Adrenal gland (tissue), 12 donors: ENCODE measurements around the gene MALRD1. TPM values are rescaled to one million over a fixed set of nuclear protein-coding genes. Genes with fewer than 3 reads are reported as not detected.

Experiments used
- DNase-seq, 7 donors: peaks; one replicate each; pipeline ENCODE4 v3.0.0-alpha.2; 2019 to 2020
- H3K27ac ChIP-seq, 5 donors: fragments of 200-600 bp; sonication (generic) in 4 of 5; 1 replicate in 3 of 5; 2 replicates in 2 of 5; pipeline versions ENCODE4 v1.5.1 to v1.8.0; 2016 to 2020; ENCODE audit warnings: mild to moderate bottlenecking in 1 of 5
- H3K27me3 ChIP-seq: fragments of 200-600 bp; 2 replicates; pipeline ENCODE4 v1.8.0; 2021
- H3K36me3 ChIP-seq, 2 donors: fragments of 200-600 bp; replicated peaks in 1 of 2; 1 replicate in 1 of 2; 2 replicates in 1 of 2; pipeline versions ENCODE4 v1.5.1 to v1.8.0; 2018 to 2022
- H3K4me1 ChIP-seq, 2 donors: fragments of 200-600 bp; replicated peaks in 1 of 2; 1 replicate in 1 of 2; 2 replicates in 1 of 2; pipeline versions ENCODE4 v1.5.1 to v1.8.0; 2018 to 2021
- H3K4me3 ChIP-seq, 4 donors: fragments of 200-600 bp; sonication (generic) in 3 of 4; one replicate each; pipeline ENCODE4 v1.5.1; 2016 to 2018
- H3K9me3 ChIP-seq, 3 donors: fragments of 200-600 bp; sonication (generic) in 1 of 3; replicated peaks in 1 of 3; 1 replicate in 2 of 3; 2 replicates in 1 of 3; pipeline versions ENCODE4 v1.5.1 to v1.8.0; 2016 to 2021
- POLR2A ChIP-seq, 2 donors: fragments of 450-650 bp; IDR thresholded peaks; one replicate each; pipeline ENCODE4 v1.6.1; 2017; ENCODE audit warnings: antibody characterized with exemption in 2 of 2, mild to moderate bottlenecking in 2 of 2, moderate library complexity in 1 of 2
- WGBS, 4 donors: extraction: QIAGEN DNeasy Blood & Tissue Kit in 2 of 4; methylation state at CpG; one replicate each; pipeline versions ENCODE4 v1.1.5 to v1.1.7; 2013 to 2017; 5-methylcytosine and 5-hydroxymethylcytosine counted together
- intact Hi-C, 2 donors: fragments of 100-400 bp; cut with DNase I; formaldehyde crosslinking; loops; one replicate each; pipeline versions ENCODE4 v1.14.1 to v1.15.0; 2022 to 2023
- polyA plus RNA-seq, 3 donors: library from polyadenylated mRNA; stranded (reverse); fragments of 200-250 nt in 2 of 3; fragments of 350-450 nt in 1 of 3; fragmentation: Illumina TruSeq in 1 of 3; extraction: RNeasy Lipid Tissue Mini Kit (QIAGEN cat#74804) in 1 of 3; gene quantifications; one replicate each; pipeline ENCODE4 v1.2.3, GENCODE V29; 2013 to 2014
- total RNA-seq, 9 donors: library from RNA; depleted of rRNA in 4 of 9; stranded (reverse); fragments of >200 nt in 4 of 9; fragments of 120-200 nt in 1 of 9; fragmentation: NEBNext Ultra II Directional in 1 of 9; extraction: Animal tissue kit (Norgen Biotek cat#: 25700) in 1 of 9; gene quantifications; one replicate each; pipeline versions ENCODE4 v1.1.0 to v1.2.4, GENCODE V29; 2013 to 2023
- TF ChIP-seq, protein P1 (sequence below), 6 experiments: fragments of 450-650 bp in 4 of 6; fragments of 200-600 bp in 2 of 6; sonication (generic) in 1 of 6; IDR thresholded peaks; 1 replicate in 5 of 6; 2 replicates in 1 of 6; pipeline versions ENCODE4 v1.5.1 to v1.8.0; 2016 to 2021; ENCODE audit warnings: antibody characterized with exemption in 6 of 6, mild to moderate bottlenecking in 2 of 6, moderate library complexity in 1 of 6
- donor health status: healthy with polysubstance abuse.
- donor health status: Bipolar disorder and iron deficiency.
- donor health status: DM: yes; HTN: yes; CAD: no.
- donor health status: DM: no; HTN: no; CAD: no.
- donor health status: DM: no; HTN: no; CAD: no.
- donor health status: DM: yes; HTN: yes; CAD: no.

MALRD1 gene
- total and polyA plus RNA-seq, 12 donors, result 0.48 to 6.2 (median 1.9) TPM

DNA sequence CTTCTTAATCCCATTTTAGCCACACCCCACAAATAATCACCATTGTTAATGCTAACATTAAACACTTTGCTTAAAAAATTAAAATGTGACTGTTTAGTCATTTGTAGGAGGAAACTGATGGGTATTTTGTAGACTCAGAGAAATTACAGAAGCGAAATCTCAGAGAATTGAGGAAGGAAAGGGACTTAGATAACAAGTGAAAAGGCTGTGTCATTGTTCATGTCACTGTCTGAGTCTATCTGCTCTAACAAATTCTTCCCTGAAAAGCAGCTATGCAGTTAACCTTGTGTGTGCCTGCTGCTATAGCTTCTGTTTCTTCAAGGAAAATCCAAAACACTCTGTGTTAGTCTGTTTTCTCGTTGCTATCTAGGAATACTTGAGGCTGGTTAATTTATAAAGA lies 726.7 kb downstream of the MALRD1 start:
- no peak overlapping the region for H3K27ac ChIP-seq
- no peaks in the 10 kb centered on the region for H3K36me3 ChIP-seq
- H3K4me3 ChIP-seq, result no peak overlapping the region
- no peak for DNase-seq
- H3K4me1 ChIP-seq, result no peaks in the 10 kb centered on the region
- no peaks in the 10 kb centered on the region for H3K9me3 ChIP-seq
- 56 to 62% (median 60%) methylated on average over 2 of the region's 2 CpGs for WGBS, 4 donors
- intact Hi-C loops, result no loop called here
- H3K27me3 ChIP-seq, result no peaks in the 10 kb centered on the region
- TF ChIP-seq, protein P1, sequence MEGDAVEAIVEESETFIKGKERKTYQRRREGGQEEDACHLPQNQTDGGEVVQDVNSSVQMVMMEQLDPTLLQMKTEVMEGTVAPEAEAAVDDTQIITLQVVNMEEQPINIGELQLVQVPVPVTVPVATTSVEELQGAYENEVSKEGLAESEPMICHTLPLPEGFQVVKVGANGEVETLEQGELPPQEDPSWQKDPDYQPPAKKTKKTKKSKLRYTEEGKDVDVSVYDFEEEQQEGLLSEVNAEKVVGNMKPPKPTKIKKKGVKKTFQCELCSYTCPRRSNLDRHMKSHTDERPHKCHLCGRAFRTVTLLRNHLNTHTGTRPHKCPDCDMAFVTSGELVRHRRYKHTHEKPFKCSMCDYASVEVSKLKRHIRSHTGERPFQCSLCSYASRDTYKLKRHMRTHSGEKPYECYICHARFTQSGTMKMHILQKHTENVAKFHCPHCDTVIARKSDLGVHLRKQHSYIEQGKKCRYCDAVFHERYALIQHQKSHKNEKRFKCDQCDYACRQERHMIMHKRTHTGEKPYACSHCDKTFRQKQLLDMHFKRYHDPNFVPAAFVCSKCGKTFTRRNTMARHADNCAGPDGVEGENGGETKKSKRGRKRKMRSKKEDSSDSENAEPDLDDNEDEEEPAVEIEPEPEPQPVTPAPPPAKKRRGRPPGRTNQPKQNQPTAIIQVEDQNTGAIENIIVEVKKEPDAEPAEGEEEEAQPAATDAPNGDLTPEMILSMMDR (IDR thresholded peaks at IDR 0.05), result no peak
- no peak for TF ChIP-seq POLR2A (IDR thresholded peaks at IDR 0.05)

DNA sequence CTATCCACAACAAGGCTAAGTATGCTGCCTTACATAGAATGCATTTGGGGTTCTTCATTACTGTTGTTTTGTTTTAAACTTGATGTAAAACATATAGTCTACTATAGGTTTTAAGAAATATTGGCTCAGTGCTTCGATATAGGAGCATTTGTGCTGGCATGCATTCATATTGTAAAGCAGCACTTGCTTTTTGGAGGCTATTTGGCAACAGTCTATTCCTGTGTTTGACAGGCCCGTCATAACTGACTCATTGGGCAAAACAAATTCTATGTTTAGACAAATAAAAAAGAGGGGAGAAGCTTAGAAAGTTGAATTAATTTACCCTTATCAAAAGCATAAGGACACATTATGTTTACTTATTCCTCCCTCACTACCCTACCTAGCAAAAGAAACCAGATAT lies 729.2 kb downstream of the MALRD1 start:
- H3K27me3 ChIP-seq, result no peaks in the 10 kb centered on the region
- intact Hi-C loops, result no loop called here

DNA sequence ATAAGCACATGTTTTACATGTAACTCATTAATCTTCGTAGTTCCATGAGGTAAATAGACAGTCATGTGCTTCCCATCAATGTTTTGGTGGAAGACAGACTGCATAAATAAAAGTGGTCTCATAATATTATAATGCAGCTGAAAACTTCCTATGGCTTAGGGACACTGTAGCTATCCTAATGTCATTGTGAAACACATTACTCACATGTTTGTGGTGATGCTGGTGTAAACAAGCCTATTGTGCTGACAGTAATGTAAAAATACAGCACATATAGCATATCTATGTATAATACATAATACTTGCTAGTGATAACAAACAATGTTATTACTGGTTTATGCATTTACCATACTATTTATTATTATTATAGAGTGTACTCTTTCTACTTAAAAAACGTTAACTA lies 730.4 kb downstream of the MALRD1 start:
- TF ChIP-seq POLR2A (IDR thresholded peaks at IDR 0.05), result no peak
- intact Hi-C loops, result no loop called here
- Histone ChIP-seq H3K36me3 (no peaks in the 10 kb centered on the region), H3K27me3 (no peaks in the 10 kb centered on the region), H3K27ac (no peak overlapping the region), H3K9me3 (no peaks in the 10 kb centered on the region), H3K4me3 (no peak overlapping the region), H3K4me1 (no peaks in the 10 kb centered on the region)
- 71 to 82% (median 79%) methylated on average over 2 of the region's 2 CpGs for WGBS, 4 donors
- DNase-seq, result no peak

More for the DNA sequence above, 729.2 kb downstream of the MALRD1 start:
- no peak for TF ChIP-seq POLR2A (IDR thresholded peaks at IDR 0.05)
- TF ChIP-seq, protein P1 (IDR thresholded peaks at IDR 0.05), result no peak
- no peak overlapping the region for H3K27ac ChIP-seq
- no peak overlapping the region for H3K4me3 ChIP-seq
- no peaks in the 10 kb centered on the region for H3K4me1 ChIP-seq
- WGBS, 4 donors, result 27 to 78% (median 45%) methylated on average over 2 of the region's 2 CpGs
- no peaks in the 10 kb centered on the region for H3K36me3 ChIP-seq
- no peak for DNase-seq
- H3K9me3 ChIP-seq, result no peaks in the 10 kb centered on the region

DNA sequence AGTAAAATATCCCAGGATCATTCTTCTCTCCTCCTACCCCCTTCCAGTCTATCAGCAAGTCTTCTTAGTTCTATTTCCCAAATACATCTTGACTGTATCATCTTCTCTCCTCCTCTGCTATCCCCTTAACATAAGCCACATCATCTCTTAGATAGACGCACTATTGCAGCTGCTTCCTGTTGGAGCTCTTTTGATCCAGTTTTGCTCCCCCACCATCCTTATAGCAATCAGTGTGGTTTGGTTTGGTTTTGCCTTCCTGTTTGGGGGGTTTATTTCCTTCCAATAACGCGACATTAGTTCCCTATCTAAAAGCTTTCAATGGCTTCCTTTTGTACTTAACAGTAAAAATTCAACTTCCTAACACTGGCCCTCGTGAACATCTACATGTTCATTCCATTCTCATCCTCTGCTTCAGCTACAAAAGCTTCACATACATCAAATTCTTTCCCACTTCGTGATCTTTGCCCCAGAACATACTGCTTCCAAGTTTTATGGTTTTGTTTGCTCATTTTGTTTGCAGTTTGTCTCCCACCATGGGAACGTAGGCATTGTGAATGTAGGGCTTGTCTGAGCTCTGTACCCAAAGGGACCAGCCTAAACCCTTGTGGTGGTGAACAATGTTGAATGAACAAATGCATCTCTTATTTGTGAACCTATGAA lies 734.0 kb downstream of the MALRD1 start:
- TF ChIP-seq POLR2A (IDR thresholded peaks at IDR 0.05), result no peak
- TF ChIP-seq, protein P1 (IDR thresholded peaks at IDR 0.05), result no peak
- H3K4me1 ChIP-seq, result no peaks in the 10 kb centered on the region
- H3K27ac ChIP-seq, result no peak overlapping the region
- 70 to 75% (median 71%) methylated on average over 6 of the region's 6 CpGs for WGBS, 4 donors
- no peaks in the 10 kb centered on the region for H3K9me3 ChIP-seq
- intact Hi-C loops, result loop anchor here in 1 of 2 donors (10.0 kb wide), 1 partner anchor 368 kb away; no protein-coding TSS in a partner anchor
- H3K36me3 ChIP-seq, result no peaks in the 10 kb centered on the region
- no peak for DNase-seq
- H3K27me3 ChIP-seq, result no peaks in the 10 kb centered on the region
- no peak overlapping the region for H3K4me3 ChIP-seq

DNA sequence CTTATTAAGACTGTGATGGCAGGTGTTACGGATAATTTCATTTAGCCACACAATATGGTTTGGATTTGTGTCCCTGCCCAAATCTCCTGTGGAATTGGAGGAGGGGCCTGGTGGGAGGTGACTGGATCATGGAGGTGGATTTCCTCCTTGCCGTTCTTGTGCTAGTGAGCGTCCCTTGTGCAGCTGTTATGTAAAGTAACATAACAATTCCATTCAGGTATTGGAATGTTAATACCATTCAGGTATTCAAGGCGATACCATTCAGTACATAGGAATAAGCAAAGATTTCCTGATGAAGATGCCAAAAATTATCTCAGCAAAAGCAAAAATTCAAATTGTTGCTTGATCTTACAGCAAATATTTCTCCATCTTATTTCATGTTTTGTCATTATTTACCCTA lies 735.1 kb downstream of the MALRD1 start:
- H3K27ac ChIP-seq, result no peak overlapping the region
- 91 to 97% (median 95%) methylated on average over 4 of the region's 4 CpGs for WGBS, 4 donors
- TF ChIP-seq POLR2A (IDR thresholded peaks at IDR 0.05), result no peak
- TF ChIP-seq, protein P1 (IDR thresholded peaks at IDR 0.05), result no peak
- no peaks in the 10 kb centered on the region for H3K27me3 ChIP-seq
- no peaks in the 10 kb centered on the region for H3K4me1 ChIP-seq
- DNase-seq, result no peak
- intact Hi-C loops, result loop anchor here in 1 of 2 donors (10.0 kb wide), 1 partner anchor 369 kb away; no protein-coding TSS in a partner anchor
- no peaks in the 10 kb centered on the region for H3K9me3 ChIP-seq
- H3K4me3 ChIP-seq, result no peak overlapping the region
- H3K36me3 ChIP-seq, result no peaks in the 10 kb centered on the region
